HG02973 (cell line): ENCODE measurements around the gene GPR3.
A peak's percentile ranks its signal among the peaks of the same experiment; 100 is the strongest.

ENCODE experiments used
- ATAC-seq: cut with Tn5 transposase; IDR thresholded peaks from one replicate; pipeline ENCODE4 v1.9.1; 2021; ENCODE audit warnings: moderate library complexity; ENCODE audit not compliant: unreplicated experiment

The GPR3 gene

GRCh38 chr1:27392096-27392777, at the start of gene GPR3:
Gene GPR3 (plus strand): TSS chr1:27392622. CDS start chr1:27393799, 1,177 bp downstream.
- ATAC-seq, result peak; percentile 62

DNA sequence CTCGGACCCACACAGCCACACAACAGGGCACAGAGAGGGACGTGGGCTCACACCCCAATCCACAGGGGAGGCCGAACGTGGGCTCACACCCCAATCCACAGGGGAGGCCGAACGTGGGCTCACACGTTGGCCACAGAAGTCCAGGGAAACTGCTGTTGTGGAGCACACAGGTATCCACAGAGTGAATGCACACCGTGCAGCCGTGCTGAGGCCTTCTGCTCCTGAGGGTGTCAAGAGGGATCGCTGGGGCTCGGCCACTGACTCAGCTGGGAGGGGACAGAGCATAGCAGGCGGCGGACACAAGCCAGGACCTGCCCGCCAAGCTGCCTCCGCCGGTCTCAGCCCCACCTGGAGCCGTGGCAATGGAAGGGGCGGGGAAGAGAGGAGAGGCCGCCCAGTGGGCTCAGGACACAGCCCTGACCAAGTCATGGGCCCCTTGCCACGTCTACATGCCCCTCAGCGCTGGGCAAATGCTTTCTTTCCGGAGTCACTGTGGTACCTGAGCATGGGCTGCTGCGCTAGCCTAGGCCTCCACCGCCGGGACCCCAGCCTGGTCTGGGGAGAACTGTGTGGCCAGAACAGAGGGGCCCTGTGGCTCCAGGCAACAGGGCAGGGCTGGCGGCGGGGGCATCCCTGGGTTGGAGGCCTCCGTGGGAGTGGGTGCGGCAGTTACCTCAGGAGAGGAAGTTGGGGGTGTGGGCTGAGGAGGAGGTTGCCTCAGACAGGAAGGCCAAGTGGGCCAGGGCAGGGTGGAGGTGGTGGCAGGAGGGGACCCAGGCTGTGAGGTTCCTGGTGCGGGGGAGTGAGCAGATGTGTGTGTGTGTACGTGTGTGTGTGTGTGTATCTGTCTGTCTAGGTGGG, 49.4 kb upstream of the GPR3 start:
- no peak for ATAC-seq

DNA sequence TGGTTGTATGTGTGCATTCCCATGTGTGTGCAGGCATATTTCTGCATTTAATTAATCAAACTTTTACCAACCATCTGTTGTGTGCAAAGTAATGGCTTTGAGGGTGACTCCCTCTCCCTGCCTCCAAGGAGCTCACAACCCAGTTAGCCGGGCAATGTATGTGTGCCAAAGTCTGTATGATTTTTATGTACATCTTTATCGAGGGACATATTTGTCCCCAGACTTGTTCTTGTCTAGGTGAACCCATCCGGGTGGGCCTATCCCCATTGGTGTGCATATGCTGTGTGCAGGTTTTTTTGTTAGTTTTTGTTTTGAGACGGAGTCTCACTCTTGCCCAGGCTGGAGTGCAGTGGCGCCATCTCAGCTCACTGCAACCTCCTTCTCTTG, 48.8 kb upstream of the GPR3 start:
- ATAC-seq, result no peak

DNA sequence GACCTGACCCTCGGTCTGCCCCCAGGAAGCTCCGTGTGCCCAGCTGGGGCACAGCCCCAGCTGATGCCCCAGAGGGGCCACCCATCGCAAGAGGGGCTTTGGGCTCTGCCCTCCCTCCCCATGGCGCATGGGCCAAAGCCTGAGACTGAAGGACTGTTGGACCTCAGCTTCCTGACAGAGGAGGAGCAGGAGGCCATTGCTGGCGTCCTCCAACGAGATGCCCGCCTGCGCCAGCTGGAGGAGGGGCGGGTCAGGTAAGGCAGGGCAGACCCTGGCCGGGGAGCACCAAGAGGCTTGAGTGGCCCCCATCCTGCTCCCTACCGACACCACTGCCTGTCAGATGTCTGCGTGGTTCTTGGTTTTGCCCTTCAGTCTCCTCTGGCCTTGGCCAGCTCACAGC, 47.1 kb upstream of the GPR3 start:
- ATAC-seq, result no peak

DNA sequence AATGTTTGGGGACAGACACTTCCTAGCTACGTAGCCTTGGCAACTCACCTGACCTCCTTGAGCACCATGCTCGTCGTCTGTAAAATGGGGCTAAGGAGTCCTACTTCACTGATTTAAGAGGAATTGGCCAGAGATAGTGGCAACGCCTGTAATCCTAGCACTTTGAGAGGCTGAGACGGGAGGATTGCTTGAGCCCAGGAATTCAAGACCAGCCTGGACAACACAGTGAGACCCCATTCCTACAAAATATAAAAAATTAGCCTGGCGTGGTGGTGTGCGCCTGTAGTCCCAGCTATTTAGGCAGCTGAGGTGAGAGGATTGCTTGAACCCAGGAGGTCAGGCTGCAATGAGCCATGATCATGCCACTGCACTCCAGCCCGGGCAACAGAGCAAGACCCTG, 46.1 kb upstream of the GPR3 start:
- ATAC-seq, result no peak

DNA sequence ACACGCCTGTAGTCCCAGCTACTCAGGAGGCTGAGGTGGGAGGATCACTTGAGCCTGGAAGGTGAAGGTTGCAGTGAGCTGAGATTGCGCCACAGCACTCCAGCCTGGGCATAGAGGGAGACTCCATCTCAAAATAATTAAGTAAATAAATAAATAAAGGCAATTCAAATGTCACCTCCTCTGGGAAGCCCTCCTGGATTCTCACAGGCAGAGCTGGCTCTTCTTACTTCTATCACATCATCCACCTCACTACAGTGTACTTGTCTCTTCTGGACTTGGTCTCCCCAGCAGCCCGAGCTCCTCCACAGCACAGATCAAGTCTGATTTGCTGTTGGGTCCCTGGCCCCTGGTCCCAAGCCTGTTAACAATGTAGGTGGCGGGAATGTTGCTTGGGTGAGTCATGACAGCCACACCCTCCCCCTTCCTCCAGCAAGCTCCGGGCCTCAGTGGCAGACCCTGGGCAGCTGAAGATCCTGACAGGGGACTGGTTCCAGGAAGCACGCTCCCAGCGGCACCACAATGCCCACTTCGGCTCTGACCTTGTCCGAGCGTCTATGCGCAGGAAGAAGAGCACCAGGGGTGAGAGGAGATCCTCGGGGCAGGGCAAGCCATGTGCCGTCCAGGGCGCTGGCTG, 45.3 kb upstream of the GPR3 start:
- no peak for ATAC-seq

GRCh38 chr1:27348861-27349783, 43.3 kb upstream of the GPR3 start:
- ATAC-seq, result no peak

DNA sequence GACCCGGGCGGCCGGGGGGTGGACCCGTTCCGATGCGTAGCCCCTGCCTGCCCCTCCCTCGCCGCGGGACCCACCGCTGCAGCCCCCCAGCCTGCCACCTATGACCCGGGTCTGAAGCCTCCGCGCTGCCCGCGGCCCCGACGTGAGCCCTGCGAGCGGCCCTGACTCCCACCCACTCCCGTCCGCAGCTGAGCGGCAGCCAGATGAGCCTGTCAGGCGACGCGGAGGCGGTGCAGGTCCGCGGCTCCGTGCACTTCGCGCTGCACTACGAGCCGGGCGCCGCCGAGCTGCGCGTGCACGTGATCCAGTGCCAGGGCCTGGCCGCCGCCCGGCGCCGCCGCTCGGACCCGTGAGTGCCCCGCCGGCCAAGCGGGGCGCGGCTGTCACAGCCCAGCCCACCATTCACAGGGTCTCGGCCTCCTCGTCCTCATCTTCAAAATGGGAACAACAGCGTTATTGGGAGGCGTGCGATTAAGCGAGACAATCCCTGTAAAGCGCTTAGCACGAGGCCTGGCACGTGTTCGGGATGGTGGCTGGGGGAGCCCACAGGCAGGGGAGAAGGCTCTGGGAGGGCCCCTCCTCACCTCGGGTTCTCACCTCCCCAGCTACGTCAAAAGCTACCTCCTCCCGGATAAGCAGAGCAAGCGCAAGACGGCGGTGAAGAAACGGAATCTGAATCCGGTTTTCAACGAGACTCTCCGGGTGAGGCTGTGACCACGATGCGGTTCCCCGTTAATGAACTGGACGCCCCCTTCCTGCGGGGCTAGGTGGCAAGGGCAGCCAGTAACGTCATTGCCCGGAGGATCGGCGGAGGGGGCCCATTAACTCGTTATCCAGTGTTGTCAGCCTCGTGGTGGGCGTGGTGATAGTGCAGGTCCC, 42.4 kb upstream of the GPR3 start:
- no peak for ATAC-seq

- no peak for ATAC-seq
Measured at GRCh38 chr1:27350663-27351540, 41.5 kb upstream of the GPR3 start.

- no peak for ATAC-seq
Measured at GRCh38 chr1:27351541-27352107, 40.8 kb upstream of the GPR3 start.

- no peak for ATAC-seq
Measured at GRCh38 chr1:27353166-27353565, 39.3 kb upstream of the GPR3 start.

DNA sequence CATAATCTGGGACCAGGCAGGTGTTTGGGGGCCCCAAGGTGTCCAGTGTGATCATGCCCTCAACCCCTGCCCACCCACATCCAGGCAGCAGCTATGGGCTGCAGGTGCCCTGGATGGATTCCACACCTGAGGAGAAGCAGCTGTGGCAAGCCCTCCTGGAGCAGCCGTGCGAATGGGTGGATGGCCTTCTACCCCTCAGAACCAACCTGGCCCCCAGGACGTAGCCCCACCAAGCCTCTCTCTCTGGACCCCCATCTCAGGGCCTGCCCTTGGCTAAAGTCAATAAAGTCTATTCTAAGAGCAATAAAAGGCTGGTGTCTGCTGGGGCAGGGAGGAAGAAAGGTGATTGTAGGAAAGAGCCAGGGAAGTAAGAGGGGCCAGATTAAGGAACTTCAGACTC, 38.8 kb upstream of the GPR3 start:
- no peak for ATAC-seq

DNA sequence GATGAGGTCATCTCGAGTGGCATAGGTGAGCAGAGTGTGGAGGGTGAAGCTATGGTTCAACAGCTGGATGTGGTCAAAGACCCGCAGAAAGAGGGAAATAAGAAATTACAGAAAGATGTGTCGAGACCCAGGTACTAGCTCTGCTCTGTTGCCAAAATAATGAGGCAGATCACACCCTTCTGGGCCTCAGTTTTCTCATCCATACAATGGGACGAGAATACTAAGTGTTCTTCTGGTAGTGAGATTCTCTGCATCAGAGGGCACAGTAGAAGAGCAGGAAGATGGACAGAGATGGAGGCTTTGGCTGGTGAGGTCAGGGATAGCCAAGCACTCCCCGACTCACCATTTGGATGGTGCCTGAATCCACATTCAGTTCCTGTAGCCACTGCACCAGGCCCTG, 36.7 kb upstream of the GPR3 start:
- ATAC-seq, result no peak

DNA sequence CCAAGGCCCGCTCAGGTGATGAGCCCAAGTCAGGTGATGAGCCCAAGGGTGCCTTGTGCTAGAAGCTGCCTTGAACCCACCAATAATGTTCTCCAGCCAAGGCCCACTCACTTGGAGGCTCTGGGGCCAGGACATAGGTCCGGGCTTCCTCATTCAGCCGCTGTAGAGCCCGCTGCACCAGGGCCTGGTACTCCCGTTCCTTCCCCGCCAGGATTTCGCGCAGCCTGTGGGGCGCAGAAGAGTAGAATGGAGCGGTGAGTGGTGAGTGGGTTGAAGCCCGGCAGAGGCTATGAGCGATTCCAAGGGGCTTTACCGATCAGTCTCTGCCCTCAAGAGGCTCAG, 36.2 kb upstream of the GPR3 start:
- no peak for ATAC-seq

DNA sequence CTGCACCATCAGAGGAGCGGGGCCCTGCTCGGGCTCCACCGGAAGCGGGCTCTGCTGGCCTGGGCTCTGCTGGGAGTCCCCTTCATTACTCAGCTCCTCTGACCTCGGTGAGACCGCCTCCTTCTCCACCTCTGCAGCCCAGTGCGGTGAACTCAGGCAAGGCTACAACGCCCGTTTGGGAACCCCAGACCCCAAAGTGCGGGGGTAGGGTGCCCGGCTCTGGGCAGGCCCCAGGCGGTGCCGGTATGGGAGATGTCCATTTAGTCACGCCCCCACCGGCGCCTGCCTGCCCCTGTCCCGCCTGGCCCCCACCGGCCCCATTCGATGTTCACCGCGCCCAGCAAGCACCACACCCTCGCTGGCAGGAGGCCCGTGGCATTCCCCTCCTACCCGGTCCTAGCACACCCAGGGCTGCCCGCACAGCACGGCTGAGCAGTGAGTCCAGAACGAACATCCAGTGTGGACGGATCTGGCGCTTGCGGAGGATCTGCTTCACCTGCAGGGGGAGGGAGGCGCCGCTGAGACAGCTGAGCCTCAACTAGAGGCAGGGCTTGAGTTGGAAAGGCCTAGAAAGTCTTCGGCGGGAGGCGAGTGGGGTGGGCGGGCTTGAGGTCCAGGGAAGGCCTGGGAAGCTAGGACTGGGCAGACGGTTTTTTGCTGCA, 35.7 kb upstream of the GPR3 start:
- ATAC-seq, result no peak

DNA sequence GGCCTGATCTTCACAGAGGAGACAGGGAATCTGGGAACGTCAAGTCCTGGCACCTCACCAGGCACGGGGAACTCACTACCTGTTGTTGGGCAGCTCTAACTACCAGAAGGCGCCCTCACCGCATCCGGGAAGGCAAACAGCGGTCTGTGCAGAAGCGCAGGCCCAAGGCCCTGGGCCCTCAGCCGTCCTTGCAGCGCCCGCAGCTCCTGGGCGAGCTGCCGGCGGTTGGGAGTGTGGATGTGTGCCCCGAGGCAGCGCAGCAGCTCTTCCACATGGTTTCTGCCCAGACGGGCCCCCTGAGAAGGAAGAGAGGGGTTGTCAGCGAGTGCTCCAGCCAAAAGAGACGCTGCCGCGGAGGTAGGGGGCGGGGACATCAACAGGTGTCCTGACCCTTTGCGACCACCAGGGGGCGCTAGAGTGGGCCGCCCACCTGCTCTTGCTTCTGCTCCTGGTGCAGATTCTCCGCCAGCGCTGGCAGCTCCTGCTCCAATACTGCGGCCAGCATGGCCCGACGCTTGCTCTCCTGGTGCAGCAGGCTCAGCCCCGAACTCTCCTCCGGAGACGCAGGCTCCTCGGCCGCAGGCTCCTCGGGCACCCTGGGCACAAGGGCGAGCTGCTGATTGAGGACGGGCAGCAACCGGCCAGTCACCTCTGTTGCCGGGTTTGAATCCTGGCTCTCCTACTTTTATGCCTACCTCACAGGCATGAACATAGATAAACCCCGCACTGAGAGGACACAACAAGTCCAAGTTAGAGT, 35.0 kb upstream of the GPR3 start:
- no peak for ATAC-seq
